GM18909 (cell line): ENCODE results near the gene NOXO1.
A peak's percentile ranks its signal among the peaks of the same experiment; 100 is the strongest.
"Not testable (repeated sequence)": the region's sequence is repeated elsewhere in the genome, so short reads cannot be mapped to it uniquely, and the experiment has no call there.

Source experiments
- ATAC-seq: cut with Tn5 transposase; IDR thresholded peaks from one replicate; pipeline ENCODE4 v1.9.1; 2021; ENCODE audit warnings: mild to moderate bottlenecking; ENCODE audit not compliant: unreplicated experiment, poor library complexity

Gene NOXO1

GRCh38 chr16:1964506-1965395 is 16.5 kb downstream of the NOXO1 start, which contains the start of gene RPS2:
Gene RPS2, minus strand, starts transcription at chr16:1964826. Its CDS starts 201 bp downstream, at chr16:1964625.
- ATAC-seq, result peak; percentile 80

GRCh38 chr16:1963806-1964505 is 17.3 kb downstream of the NOXO1 start:
- peak; percentile 19 for ATAC-seq

GRCh38 chr16:1962161-1963153 is 18.8 kb downstream of the NOXO1 start:
- not testable (repeated sequence) for ATAC-seq

GRCh38 chr16:1961651-1962067 is 19.6 kb downstream of the NOXO1 start:
- no peak for ATAC-seq

- ATAC-seq, result no peak
Measured at GRCh38 chr16:1960665-1961630, 20.3 kb downstream of the NOXO1 start.

GRCh38 chr16:1959269-1960039 is 21.8 kb downstream of the NOXO1 start, which contains the start of gene NDUFB10:
Gene NDUFB10, plus strand, starts transcription at chr16:1959538. Its CDS starts 87 bp downstream, at chr16:1959625.
- peak; percentile 80 for ATAC-seq

GRCh38 chr16:1958715-1959268 is 22.5 kb downstream of the NOXO1 start:
- ATAC-seq, result no peak

GRCh38 chr16:1958143-1958491 is 23.2 kb downstream of the NOXO1 start:
- ATAC-seq, result not testable (repeated sequence)

GRCh38 chr16:1957434-1958142 is 23.7 kb downstream of the NOXO1 start:
- ATAC-seq, result not testable (repeated sequence)

- no peak for ATAC-seq
Measured at GRCh38 chr16:1953734-1954133, 27.5 kb downstream of the NOXO1 start.

GRCh38 chr16:1950559-1950958 is 30.7 kb downstream of the NOXO1 start:
- ATAC-seq, result no peak

- no peak for ATAC-seq
Measured at GRCh38 chr16:1950047-1950446, 31.2 kb downstream of the NOXO1 start.

GRCh38 chr16:1949507-1949906 is 31.8 kb downstream of the NOXO1 start:
- no peak for ATAC-seq

- ATAC-seq, result no peak
Measured at GRCh38 chr16:1947369-1947670, 33.9 kb downstream of the NOXO1 start.

- ATAC-seq, result no peak
Measured at GRCh38 chr16:1946495-1947368, 34.5 kb downstream of the NOXO1 start.

- no peak for ATAC-seq
Measured at GRCh38 chr16:1945559-1946391, 35.5 kb downstream of the NOXO1 start.
